NCI-H2171 (cell line): ENCODE data around the gene C17orf107.
A peak's percentile ranks its signal among the peaks of the same experiment; 100 is the strongest.

ENCODE experiments used
- DNase-seq: peaks from one replicate; lab custom pipeline; 2025; lab: John Stamatoyannopoulos, UW

Gene C17orf107

GRCh38 chr17:4937553-4937952 is 38.2 kb downstream of the C17orf107 start:
- no peak for DNase-seq

DNA sequence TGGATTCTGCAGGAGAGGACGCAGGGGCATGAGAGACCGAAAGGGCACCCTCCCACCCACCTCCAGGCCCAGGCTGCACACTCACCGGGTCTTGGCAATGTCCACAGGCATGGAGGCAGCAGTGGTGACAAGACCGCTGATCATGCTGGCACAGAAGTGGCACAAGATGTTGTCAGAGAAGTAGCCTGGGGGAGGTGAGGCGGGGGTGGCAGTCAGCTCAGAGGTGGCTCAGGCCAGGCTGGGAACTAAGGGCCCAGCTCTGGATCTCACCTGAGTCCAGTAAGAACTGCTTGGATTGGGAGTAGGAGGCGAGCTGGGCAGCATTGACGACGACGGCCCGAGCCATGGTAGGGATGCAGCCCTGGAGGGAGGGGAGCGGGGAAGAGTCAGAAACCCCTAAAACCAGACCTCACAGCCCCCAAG is 38.7 kb downstream of the C17orf107 start:
- no peak for DNase-seq

DNA sequence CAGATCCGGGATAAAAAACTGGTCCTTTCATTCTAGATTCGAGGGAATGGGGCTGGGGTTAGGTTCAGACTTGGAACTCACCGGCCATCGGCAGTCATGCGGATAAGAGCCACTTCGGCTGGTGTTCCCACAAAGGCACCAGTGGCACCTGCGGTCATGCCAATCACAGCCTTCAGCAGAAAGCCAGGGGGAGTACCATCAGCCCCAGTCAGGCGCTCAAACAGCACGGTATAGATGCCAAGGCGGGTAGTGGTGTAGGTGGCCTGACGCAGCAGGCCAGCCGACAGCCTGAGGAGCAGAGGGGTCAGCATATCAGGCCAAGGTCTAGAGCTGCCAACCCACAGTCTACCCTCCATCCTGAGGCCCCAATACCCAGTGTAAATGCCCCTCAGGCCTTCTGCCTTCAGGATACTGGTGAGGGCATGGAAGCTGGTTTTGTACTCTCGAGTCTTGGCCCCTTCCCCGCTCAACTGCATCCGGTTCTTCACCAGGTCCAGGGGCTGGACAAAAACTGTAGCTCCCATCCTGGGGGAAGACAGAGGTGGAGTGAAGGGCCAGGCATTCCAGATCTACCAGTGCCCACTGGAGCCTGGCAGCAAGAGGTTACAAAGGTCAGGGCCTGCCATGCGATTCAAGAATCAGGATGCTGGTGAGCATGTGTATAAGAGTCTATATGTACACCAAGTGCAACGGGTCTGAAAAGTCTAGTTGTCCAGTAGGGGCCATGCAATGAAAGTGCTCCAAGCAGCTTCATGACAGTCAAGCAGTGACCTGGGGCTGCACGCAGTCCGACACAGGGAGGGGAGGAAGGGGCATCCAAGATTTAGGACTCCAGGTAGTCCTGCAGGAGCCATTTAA is 39.6 kb downstream of the C17orf107 start:
- DNase-seq = no peak

GRCh38 chr17:4939546-4939795 is 40.1 kb downstream of the C17orf107 start:
- DNase-seq = no peak

DNA sequence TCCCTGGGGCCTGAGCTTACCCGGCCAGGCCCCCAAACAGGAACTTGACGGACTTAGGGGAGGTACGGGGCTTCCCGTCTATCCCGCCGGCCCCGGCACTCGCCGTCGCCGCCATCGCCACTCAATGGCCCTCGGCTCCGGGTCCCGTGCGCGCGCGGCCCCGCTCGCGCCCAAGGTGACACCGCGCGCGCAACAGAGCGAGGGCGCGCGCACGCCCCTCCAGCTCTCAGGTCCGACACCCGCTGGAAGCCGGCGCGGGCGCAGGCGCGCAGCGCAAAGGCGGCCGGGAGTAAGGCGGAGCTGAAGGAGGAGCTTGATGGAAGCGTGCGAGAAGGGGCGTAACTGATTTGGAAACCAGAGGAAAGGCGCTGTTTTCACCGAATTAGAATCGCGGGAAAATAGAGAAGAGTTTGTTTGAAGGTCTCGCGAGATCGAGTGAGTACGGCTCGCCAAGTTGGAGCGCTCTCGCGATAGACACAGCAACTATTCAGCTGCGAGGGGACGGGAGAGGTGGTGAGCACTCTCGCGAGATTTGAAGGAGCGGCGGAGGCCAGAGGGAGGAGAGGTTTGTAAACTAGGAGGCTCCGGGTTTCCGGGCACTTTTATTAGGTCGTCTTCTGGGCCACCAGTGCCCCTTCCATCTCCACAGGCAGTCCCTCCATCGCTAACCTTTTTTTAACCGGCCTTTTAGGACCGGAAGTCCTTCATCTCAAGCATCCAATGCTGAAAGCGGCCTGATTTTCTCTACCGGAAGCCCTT is 40.6 kb downstream of the C17orf107 start, which contains the start of the genes RNF167 and SLC25A11:
Gene RNF167 (plus strand): TSS at position 473 of the 759 bp plus-strand sequence. CDS start 642 bp downstream, outside the sequence.
Gene SLC25A11 (minus strand): TSS at position 251 of the 759 bp plus-strand sequence. CDS start 136 bp downstream, at position 115.
- DNase-seq = peak; percentile 99

DNA sequence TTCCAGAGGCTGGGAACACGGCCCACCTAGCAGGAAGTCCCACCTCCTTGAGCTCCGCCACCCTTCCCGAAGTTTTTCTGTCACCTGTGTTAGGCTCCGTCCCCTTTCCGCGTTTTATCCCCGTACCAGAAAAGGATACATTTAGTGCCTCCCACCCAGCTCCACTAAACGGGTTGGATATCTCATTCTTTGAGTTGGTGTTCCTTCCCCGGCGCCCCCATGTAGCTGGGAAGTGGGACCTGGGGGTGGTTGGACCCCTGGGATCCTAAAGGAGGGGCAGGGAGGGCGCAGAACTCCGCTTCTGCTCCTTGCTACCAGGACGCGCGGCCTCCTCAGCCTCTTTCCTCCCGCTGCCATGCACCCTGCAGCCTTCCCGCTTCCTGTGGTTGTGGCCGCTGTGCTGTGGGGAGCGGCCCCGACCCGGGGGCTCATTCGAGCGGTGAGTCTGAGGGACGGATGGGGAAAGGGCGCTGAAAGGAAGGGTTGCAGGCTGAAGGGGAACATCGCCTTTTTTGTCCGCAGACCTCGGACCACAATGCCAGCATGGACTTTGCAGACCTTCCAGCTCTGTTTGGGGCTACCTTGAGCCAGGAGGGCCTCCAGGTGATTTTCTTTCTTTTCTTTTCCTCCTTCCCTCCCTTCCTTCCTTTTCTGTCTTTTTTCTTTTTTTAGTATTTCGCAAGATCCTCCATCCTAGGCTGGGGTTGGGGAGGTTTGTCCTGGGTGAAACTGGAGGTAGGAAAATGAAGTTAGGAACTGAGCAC is 41.4 kb downstream of the C17orf107 start:
- peak; percentile 88 for DNase-seq

DNA sequence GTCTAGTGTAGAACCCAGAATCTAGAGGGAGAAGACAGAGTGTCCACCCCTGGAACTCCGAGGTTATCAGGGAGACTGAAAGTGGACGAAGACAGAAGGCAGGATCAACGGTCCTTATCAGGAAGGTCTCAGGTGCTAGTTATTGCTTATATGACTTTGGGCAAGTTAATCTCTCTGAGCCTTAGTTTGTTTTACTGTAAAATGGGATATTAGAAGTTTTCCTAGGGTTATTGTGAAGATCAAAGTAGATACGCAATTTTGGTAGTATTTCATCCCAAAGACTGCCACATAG is 41.9 kb downstream of the C17orf107 start:
- DNase-seq = no peak

- no peak for DNase-seq
Measured at GRCh38 chr17:4942760-4943508, 43.6 kb downstream of the C17orf107 start.

DNA sequence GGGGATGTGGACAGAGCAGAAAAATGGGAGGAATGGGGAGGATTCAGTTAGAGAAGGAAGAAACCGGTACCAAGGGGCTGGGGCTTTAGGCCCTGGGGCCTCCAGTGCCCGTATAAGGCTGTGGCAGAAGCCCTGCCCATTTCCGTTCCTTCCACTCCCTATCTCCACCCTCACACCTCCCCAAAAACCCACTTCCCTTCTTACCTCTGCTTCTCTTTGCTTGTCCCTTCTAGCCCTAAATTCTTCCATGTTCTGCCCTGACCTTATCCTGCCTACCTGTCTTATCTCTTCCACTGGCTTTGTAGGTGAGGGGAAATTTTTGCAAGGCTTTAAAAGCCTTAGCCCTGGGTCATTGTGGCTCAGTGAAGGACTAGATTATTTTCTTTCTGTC is 44.8 kb downstream of the C17orf107 start:
- DNase-seq = no peak

GRCh38 chr17:4944554-4945175 is 45.3 kb downstream of the C17orf107 start:
- DNase-seq = no peak

GRCh38 chr17:4945176-4945943 is 46.0 kb downstream of the C17orf107 start:
- DNase-seq = no peak

- no peak for DNase-seq
Measured at GRCh38 chr17:4945944-4946280, 46.6 kb downstream of the C17orf107 start.

DNA sequence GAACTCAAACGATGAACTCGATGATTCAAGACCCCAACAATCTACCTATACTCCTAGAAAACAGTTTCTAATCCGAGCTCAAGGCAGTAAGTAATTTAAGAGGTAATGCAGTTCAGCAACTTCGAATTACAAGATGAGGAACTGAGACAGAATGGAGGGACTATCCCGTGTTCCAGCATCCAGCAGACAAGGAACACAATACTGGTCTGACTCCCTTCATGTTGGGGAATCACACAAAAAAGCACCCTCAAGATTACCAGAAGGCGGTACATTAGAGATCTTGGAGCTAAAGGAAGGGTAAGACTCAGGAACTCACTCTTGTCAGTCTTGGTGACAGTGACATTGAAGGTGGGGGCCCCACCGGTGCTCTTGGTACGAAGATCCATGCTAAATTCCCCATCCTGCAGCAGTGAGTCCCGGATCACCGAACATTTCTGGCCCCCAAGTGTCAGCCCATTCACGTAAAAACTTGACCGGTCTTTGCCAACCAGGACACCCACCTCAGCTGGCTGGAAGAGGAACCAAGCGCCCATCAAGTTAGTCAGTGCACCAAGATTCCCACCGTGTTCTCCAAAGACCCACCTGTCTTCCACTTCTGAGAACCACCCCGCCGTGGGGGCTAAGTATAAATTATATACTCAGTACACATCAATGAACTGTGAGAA is 47.1 kb downstream of the C17orf107 start:
- no peak for DNase-seq

DNA sequence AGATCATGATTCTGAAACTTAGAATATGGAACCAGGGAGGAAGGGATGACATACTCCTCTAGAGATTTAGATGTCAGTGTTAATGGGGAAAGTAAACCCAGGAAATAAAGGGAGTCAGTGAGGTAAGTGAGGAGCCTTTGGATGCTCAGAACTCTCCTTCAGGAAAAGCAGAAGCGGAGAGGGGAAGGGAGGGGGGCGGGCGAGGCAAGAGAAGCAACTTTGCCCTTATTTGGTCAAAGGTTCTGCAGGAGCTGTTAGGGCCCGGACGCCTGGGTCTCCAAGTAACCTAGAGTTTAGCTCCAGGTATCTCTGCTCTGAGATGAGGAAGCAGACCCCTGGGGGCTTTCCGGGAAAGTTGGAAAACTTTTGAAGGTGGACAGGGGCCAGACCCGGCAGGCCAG is 47.7 kb downstream of the C17orf107 start:
- no peak for DNase-seq

DNA sequence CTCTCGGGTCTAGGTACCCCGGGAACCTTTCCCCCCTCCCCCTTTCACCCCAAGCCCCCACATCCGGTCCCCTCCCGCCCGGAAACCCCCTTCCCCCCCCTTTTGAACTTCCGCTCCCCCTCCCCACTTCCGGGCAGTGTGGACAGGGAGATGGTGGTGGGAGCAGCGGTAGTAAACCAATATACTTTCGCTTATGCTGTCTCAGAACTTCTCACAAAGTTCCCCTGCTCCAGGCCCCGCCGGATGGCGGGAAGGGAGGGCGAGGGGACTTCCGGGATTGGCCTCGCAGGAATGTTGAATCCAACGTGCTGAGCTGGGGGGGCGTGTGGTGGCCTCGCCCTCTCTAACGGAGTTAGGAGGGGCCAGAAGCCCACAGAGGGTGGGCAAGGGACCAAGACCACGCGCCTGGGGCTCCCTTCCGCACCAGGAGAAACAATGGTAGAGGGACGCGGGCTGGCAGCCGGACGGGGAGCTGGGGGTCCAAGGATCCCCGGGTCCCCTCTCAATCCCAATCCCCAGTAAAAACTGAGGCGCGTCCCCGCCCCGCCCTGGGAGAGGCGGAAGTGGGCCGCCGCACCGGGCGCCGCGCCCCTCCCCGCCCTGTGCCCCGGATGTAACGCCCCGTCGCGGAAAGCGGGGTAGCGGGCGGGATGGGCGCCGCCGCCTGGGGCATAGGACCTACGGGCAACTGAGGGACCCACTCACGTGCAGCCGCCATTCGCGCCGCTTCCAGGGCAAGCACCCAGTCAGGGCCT is 48.3 kb downstream of the C17orf107 start:
- peak; percentile 56 for DNase-seq

- DNase-seq = peak; percentile 79
Measured at GRCh38 chr17:4948166-4948930, 49.0 kb downstream of the C17orf107 start, which contains the start of gene PFN1. TSS of gene PFN1 (minus strand) at chr17:4948530. CDS start at chr17:4948394, 136 bp downstream.

DNA sequence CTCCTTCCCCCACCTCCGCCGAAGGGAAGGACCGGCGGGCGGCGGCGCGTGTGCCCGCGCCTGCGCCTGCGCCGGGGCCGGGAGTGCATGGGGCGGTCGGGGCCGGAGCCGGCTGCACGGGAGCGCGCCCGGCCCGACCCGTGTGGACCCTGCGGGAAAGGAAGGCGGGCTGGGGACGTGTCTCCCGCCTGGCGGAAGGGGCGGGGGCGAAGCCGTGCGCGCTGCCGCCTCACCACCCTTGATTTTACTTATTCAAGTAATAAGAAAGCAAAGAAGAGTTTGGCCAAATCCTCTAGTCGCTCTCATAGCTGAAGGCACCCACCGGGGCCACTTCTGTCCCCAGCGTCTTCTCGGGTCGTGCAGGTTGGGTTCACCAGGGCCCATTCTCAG is 49.6 kb downstream of the C17orf107 start:
- DNase-seq = peak; percentile 80

DNA sequence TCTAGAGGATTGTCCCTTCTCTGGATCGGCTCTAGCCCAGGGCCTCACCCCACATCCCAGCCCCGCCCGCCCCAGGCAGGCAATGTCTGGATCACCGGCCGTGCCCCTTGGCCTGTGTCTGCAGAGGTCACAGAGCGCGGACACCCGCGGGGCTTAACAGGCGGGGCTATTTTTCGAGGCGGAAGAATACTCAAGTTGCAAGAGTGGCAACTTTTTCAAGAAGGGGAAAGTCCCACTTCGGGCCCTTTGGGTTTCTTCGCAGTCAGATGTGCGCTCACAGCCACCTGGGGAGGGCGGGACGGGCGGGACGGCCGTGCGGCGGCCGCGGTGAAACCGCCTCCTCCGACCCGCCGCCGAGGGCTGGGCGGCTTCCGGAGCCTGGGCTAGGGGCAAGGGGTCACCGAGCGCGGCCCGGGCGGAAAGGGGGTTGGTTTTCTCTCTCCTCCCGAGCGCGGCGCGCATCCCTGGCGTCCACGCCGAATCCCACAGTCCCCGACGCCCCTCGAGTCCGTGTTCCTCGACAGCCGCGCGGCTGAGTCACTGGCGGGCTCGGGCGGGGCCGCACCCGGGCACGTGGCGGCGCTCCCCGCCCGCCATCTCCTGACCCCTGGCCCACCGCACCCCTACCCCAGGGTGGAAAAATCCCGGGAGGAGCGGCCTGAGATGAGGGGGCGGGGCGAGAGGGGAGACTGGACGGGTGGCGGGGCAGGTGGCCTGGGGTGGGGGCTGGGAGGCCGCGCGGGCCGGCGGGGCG is 50.2 kb downstream of the C17orf107 start:
- DNase-seq = peak; percentile 59
